ENCODE results near the gene CPVL. TPM values are rescaled to one million over a fixed set of nuclear protein-coding genes. Genes with fewer than 3 reads are reported as not detected.

The CPVL gene
- total and polyA plus RNA-seq, 2 of the 8 experiments (the other 6 are each of a cell fraction or from before 2014, with no cell fraction given), result 40.0 to 55.0 TPM

GRCh38 chr7:28996836-28997235 lies 149.5 kb downstream of the CPVL start (continued):
- TF ChIP-seq POU5F1 (IDR thresholded peaks at IDR 0.05; ENCODE audit: low read depth, low read length), result no peak
- TF ChIP-seq TAF1 (IDR thresholded peaks at IDR 0.05; ENCODE audit: low read depth, low read length), result no peak
- TF ChIP-seq RXRA (IDR thresholded peaks at IDR 0.05; ENCODE audit: insufficient read depth, low read depth, low read length), result no peak
- no peak for TF ChIP-seq RBBP5 (IDR thresholded peaks at IDR 0.05; ENCODE audit: borderline replicate concordance, low read depth, low read length)
- no peak for TF ChIP-seq EZH2 (IDR thresholded peaks at IDR 0.05; ENCODE audit: low read depth, low read length, severe bottlenecking)
- no peak for TF ChIP-seq JUN (IDR thresholded peaks at IDR 0.05; ENCODE audit: low read depth, low read length)

Measured in H1 (cell line).